CD4-positive, alpha-beta memory T cell (primary cell): Measurements from ENCODE around the gene CA5A. TPM values are rescaled to one million over a fixed set of nuclear protein-coding genes. Genes with fewer than 3 reads are reported as not detected.

Experiments used
- CTCF ChIA-PET: fragments of 350-600 bp; sonication (Branson Sonifier 250); formaldehyde crosslinking; loops from one replicate; lab custom pipeline; 2021; ENCODE audit warnings: inconsistent platforms; ENCODE audit not compliant: partially characterized antibody; lab: Charles Lee
- POLR2A ChIA-PET: fragments of 350-600 bp; sonication (Branson Sonifier 250); formaldehyde crosslinking; loops from one replicate; lab custom pipeline; 2021; ENCODE audit not compliant: partially characterized antibody; lab: Charles Lee
- DNase-seq, 5 donors: peaks; one replicate each; pipeline versions ENCODE4 v3.0.0 to v3.0.0-alpha.2; 2020 to 2022; ENCODE audit warnings: mixed read lengths in 1 of 5
- H3K27ac ChIP-seq: one replicate; pipeline ENCODE4 v1.7.0; 2013; ENCODE audit warnings: low read depth, low read length
- H3K27me3 ChIP-seq: 2 replicates; pipeline ENCODE4 v1.7.0; 2013; ENCODE audit warnings: mild to moderate bottlenecking, low read length, moderate library complexity; ENCODE audit not compliant: insufficient read depth
- H3K36me3 ChIP-seq: 2 replicates; pipeline ENCODE4 v1.7.0; 2013; ENCODE audit warnings: mild to moderate bottlenecking, low read length, moderate library complexity; ENCODE audit not compliant: insufficient read depth
- H3K4me1 ChIP-seq: 2 replicates; pipeline ENCODE4 v1.7.0; 2013; ENCODE audit warnings: mild to moderate bottlenecking, low read length, moderate library complexity; ENCODE audit not compliant: insufficient read depth
- H3K4me3 ChIP-seq, 2 donors: one replicate each; pipeline ENCODE4 v1.7.0; 2013; ENCODE audit warnings: low read length in 2 of 2, mild to moderate bottlenecking in 1 of 2
- H3K9me3 ChIP-seq, 2 donors: one replicate each; pipeline ENCODE4 v1.7.0; 2013; ENCODE audit warnings: low read length in 2 of 2, control low read depth in 1 of 2; ENCODE audit not compliant: control insufficient read depth in 1 of 2
- H3K27ac Mint-ChIP-seq, 7 donors: one replicate each; pipeline ENCODE4 v1.8.0; 2020 to 2021; ENCODE audit warnings: mixed read lengths in 7 of 7, mild to moderate bottlenecking in 6 of 7, inconsistent platforms in 3 of 7, moderate library complexity in 3 of 7
- H3K27me3 Mint-ChIP-seq, 2 donors: one replicate each; pipeline ENCODE4 v1.8.0; 2020 to 2021; ENCODE audit warnings: mixed read lengths in 2 of 2
- H3K36me3 Mint-ChIP-seq, 2 donors: one replicate each; pipeline ENCODE4 v1.8.0; 2020 to 2021; ENCODE audit warnings: mixed read lengths in 2 of 2, inconsistent platforms in 1 of 2, mild to moderate bottlenecking in 1 of 2
- H3K4me1 Mint-ChIP-seq, 4 donors: one replicate each; pipeline ENCODE4 v1.8.0; 2020 to 2021; ENCODE audit warnings: mixed read lengths in 4 of 4, mild to moderate bottlenecking in 1 of 4
- H3K4me3 Mint-ChIP-seq, 8 donors: one replicate each; pipeline ENCODE4 v1.8.0; 2020 to 2021; ENCODE audit warnings: mixed read lengths in 8 of 8, mild to moderate bottlenecking in 7 of 8, moderate library complexity in 6 of 8, inconsistent platforms in 3 of 8
- H3K9me3 Mint-ChIP-seq, 8 donors: one replicate each; pipeline ENCODE4 v1.8.0; 2020 to 2021; ENCODE audit warnings: mixed read lengths in 8 of 8, mild to moderate bottlenecking in 5 of 8, inconsistent platforms in 3 of 8, moderate library complexity in 1 of 8
- intact Hi-C: fragments of 100-400 bp; cut with micrococcal nuclease; formaldehyde crosslinking; loops from one replicate; pipeline ENCODE4 v1.15.1; 2023
- polyA plus RNA-seq, 2 donors: library from polyadenylated mRNA; unstranded; fragments of 300-500 nt; fragmentation: Illumina TruSeq; gene quantifications; one replicate each; pipeline ENCODE4 v1.2.3, GENCODE V29; 2021
- total RNA-seq, 2 experiments: library from RNA; stranded (reverse); gene quantifications; one replicate each; pipeline ENCODE4 v1.2.3, GENCODE V29; 2021

CA5A gene
- total and polyA plus RNA-seq, 4 experiments from 2014 or later: not detected

GRCh38 chr16:87847785-87848675, 88.3 kb downstream of the CA5A start:
- H3K36me3 Mint-ChIP-seq: peaks cover 0 to 14% of the 10 kb centered on the region in 2 donors
- H3K27ac Mint-ChIP-seq: peak overlapping the region in 2 of 7 donors; percentile 17 to 88
- Histone ChIP-seq H3K4me3 (no peak overlapping the region), H3K36me3 (peaks cover 8% of the 10 kb centered on the region), H3K27ac (no peak overlapping the region), H3K9me3 (no peaks in the 10 kb centered on the region), H3K27me3 (no peaks in the 10 kb centered on the region), H3K4me1 (peaks cover 11% of the 10 kb centered on the region)
- no peaks in the 10 kb centered on the region for H3K27me3 Mint-ChIP-seq
- ChIA-PET CTCF (interaction anchor here (1.4 to 9.5 kb wide), 5 partner anchors 10 to 68 kb away, joined by 4 to 388 read pairs (median 45); partner anchors contain the start of gene SLC7A5), POLR2A (interaction anchor here (8.9 kb wide), 1 partner anchor 22 kb away, joined by 94 read pairs; the partner anchor contains the start of gene SLC7A5)
- H3K4me1 Mint-ChIP-seq: peaks cover 0 to 24% (median 9%) of the 10 kb centered on the region in 4 donors
- intact Hi-C loops: no loop called here
- DNase-seq: no peak
- no peak overlapping the region for H3K4me3 Mint-ChIP-seq
- peaks cover 0 to 2% (median 0%) of the 10 kb centered on the region in 8 donors for H3K9me3 Mint-ChIP-seq

GRCh38 chr16:87847467-87847784, 88.9 kb downstream of the CA5A start:
- POLR2A ChIA-PET: interaction anchor here (8.9 kb wide), 1 partner anchor 23 kb away, joined by 94 read pairs; the partner anchor contains the start of gene SLC7A5
- CTCF ChIA-PET: interaction anchor here (1.1 to 9.5 kb wide), 5 partner anchors 9 to 67 kb away, joined by 3 to 388 read pairs (median 34); partner anchors contain the start of gene SLC7A5
- Mint-ChIP-seq H3K36me3 (peaks cover 0 to 16% of the 10 kb centered on the region in 2 donors), H3K27ac (peak overlapping the region in 1 of 7 donors; percentile 17), H3K9me3 (peaks cover 0 to 2% (median 0%) of the 10 kb centered on the region in 8 donors), H3K4me1 (peaks cover 0 to 25% (median 7%) of the 10 kb centered on the region in 4 donors), H3K27me3 (no peaks in the 10 kb centered on the region), H3K4me3 (no peak overlapping the region)
- H3K4me3 ChIP-seq: no peak overlapping the region
- no peak overlapping the region for H3K27ac ChIP-seq
- H3K4me1 ChIP-seq: peaks cover 13% of the 10 kb centered on the region
- no peaks in the 10 kb centered on the region for H3K9me3 ChIP-seq
- no peak for DNase-seq
- no peaks in the 10 kb centered on the region for H3K27me3 ChIP-seq
- H3K36me3 ChIP-seq: peaks cover 8% of the 10 kb centered on the region
- intact Hi-C loops: no loop called here

GRCh38 chr16:87846705-87847466, 89.4 kb downstream of the CA5A start:
- intact Hi-C loops: no loop called here
- Histone ChIP-seq H3K4me3 (no peak overlapping the region), H3K27me3 (no peaks in the 10 kb centered on the region), H3K36me3 (peaks cover 8% of the 10 kb centered on the region), H3K4me1 (peaks cover 18% of the 10 kb centered on the region), H3K9me3 (no peaks in the 10 kb centered on the region), H3K27ac (no peak overlapping the region)
- DNase-seq: no peak
- Mint-ChIP-seq H3K36me3 (peaks cover 0 to 17% of the 10 kb centered on the region in 2 donors), H3K4me1 (peaks cover 0 to 30% (median 7%) of the 10 kb centered on the region in 4 donors), H3K27ac (peak overlapping the region in 1 of 7 donors; percentile 21), H3K9me3 (peaks cover 0 to 2% (median 0%) of the 10 kb centered on the region in 8 donors), H3K4me3 (no peak overlapping the region), H3K27me3 (no peaks in the 10 kb centered on the region)
- POLR2A ChIA-PET: interaction anchor here (8.9 kb wide), 1 partner anchor 23 kb away, joined by 94 read pairs; the partner anchor contains the start of gene SLC7A5
- CTCF ChIA-PET: interaction anchor here (1.1 to 9.5 kb wide), 4 partner anchors 23 to 66 kb away, joined by 3 to 388 read pairs (median 50); partner anchors contain the start of gene SLC7A5

GRCh38 chr16:87845807-87846619, 90.3 kb downstream of the CA5A start:
- Mint-ChIP-seq H3K27me3 (no peaks in the 10 kb centered on the region), H3K4me1 (peaks cover 0 to 39% (median 7%) of the 10 kb centered on the region in 4 donors), H3K9me3 (peaks cover 0 to 4% (median 0%) of the 10 kb centered on the region in 8 donors), H3K4me3 (no peak overlapping the region), H3K27ac (peak overlapping the region in 1 of 7 donors; percentile 30), H3K36me3 (peaks cover 0 to 16% of the 10 kb centered on the region in 2 donors)
- Histone ChIP-seq H3K27me3 (no peaks in the 10 kb centered on the region), H3K4me1 (peaks cover 18% of the 10 kb centered on the region), H3K4me3 (no peak overlapping the region), H3K9me3 (no peaks in the 10 kb centered on the region), H3K36me3 (peaks cover 9% of the 10 kb centered on the region), H3K27ac (no peak overlapping the region)
- DNase-seq: no peak
- ChIA-PET CTCF (interaction anchor here (1.1 to 9.5 kb wide), 4 partner anchors 24 to 66 kb away, joined by 3 to 388 read pairs (median 50); partner anchors contain the start of gene SLC7A5), POLR2A (interaction anchor here (0.6 to 8.9 kb wide), 2 partner anchors 24 to 64 kb away, joined by 3 to 94 read pairs; partner anchors contain the start of gene SLC7A5)
- intact Hi-C loops: no loop called here

GRCh38 chr16:87845213-87845612, 91.1 kb downstream of the CA5A start:
- Histone ChIP-seq H3K4me1 (peaks cover 14% of the 10 kb centered on the region), H3K9me3 (no peaks in the 10 kb centered on the region), H3K27me3 (no peaks in the 10 kb centered on the region), H3K36me3 (peaks cover 5% of the 10 kb centered on the region), H3K4me3 (no peak overlapping the region), H3K27ac (no peak overlapping the region)
- intact Hi-C loops: no loop called here
- POLR2A ChIA-PET: interaction anchor here (0.6 to 8.9 kb wide), 2 partner anchors 25 to 65 kb away, joined by 3 to 94 read pairs; partner anchors contain the start of gene SLC7A5
- H3K4me3 Mint-ChIP-seq: no peak overlapping the region
- CTCF ChIA-PET: interaction anchor here (5.7 to 9.5 kb wide), 2 partner anchors 25 to 65 kb away, joined by 97 to 388 read pairs; partner anchors contain the start of gene SLC7A5
- H3K27ac Mint-ChIP-seq: peak overlapping the region in 1 of 7 donors; percentile 30
- H3K36me3 Mint-ChIP-seq: peaks cover 0 to 11% of the 10 kb centered on the region in 2 donors
- no peak for DNase-seq
- H3K4me1 Mint-ChIP-seq: peaks cover 0 to 40% (median 6%) of the 10 kb centered on the region in 4 donors
- peaks cover 0 to 4% (median 0%) of the 10 kb centered on the region in 8 donors for H3K9me3 Mint-ChIP-seq
- no peaks in the 10 kb centered on the region for H3K27me3 Mint-ChIP-seq

GRCh38 chr16:87844809-87845208, 91.5 kb downstream of the CA5A start:
- Mint-ChIP-seq H3K9me3 (peaks cover 0 to 4% (median 0%) of the 10 kb centered on the region in 8 donors), H3K36me3 (peaks cover 0 to 9% of the 10 kb centered on the region in 2 donors), H3K27me3 (no peaks in the 10 kb centered on the region), H3K4me1 (peaks cover 0 to 36% (median 3%) of the 10 kb centered on the region in 4 donors), H3K4me3 (peak overlapping the region in 1 of 8 donors; percentile 24), H3K27ac (peak overlapping the region in 2 of 7 donors; percentile 30 to 84)
- Histone ChIP-seq H3K4me1 (peaks cover 10% of the 10 kb centered on the region), H3K9me3 (no peaks in the 10 kb centered on the region), H3K36me3 (peaks cover 8% of the 10 kb centered on the region), H3K27me3 (no peaks in the 10 kb centered on the region), H3K4me3 (no peak overlapping the region), H3K27ac (no peak overlapping the region)
- ChIA-PET POLR2A (no interaction called here), CTCF (interaction anchor here (9.5 kb wide), 1 partner anchor 25 kb away, joined by 388 read pairs; the partner anchor contains the start of gene SLC7A5)
- intact Hi-C loops: no loop called here
- no peak for DNase-seq
